SK-N-SH treated with all-trans-retinoic acid at 6 μM for 48 hours (cell line): Measurements from ENCODE around the gene USP54.

Source experiments
- ATAC-seq: fragments of 200-7000 bp; cut with Tn5 transposase; 3 replicates; pipeline ENCODE4 v1.9.1; 2020; ENCODE audit warnings: mild to moderate bottlenecking, moderate library complexity
- CSDC2 ChIP-seq: fragments of 250-450 bp; sonication (Bioruptor Pico); IDR thresholded peaks from 2 replicates; pipeline ENCODE4 v1.5.0; 2020; ENCODE audit warnings: mild to moderate bottlenecking, moderate library complexity
- ESRRG ChIP-seq: fragments of 250-450 bp; sonication (Bioruptor Pico); IDR thresholded peaks from 2 replicates; pipeline ENCODE4 v1.6.1; 2021; ENCODE audit warnings: mild to moderate bottlenecking
- GLIS3 ChIP-seq: fragments of 250-450 bp; sonication (Bioruptor Pico); IDR thresholded peaks from 2 replicates; pipeline ENCODE4 v1.5.0; 2020; ENCODE audit warnings: mild to moderate bottlenecking, moderate library complexity
- ISL1 ChIP-seq: fragments of 250-450 bp; sonication (Bioruptor Pico); IDR thresholded peaks from 2 replicates; pipeline ENCODE4 v2.1.2; 2022; ENCODE audit warnings: mild to moderate bottlenecking, moderate library complexity
- OSR1 ChIP-seq: fragments of 250-450 bp; sonication (Bioruptor Pico); IDR thresholded peaks from 2 replicates; pipeline ENCODE4 v1.8.0; 2022; ENCODE audit warnings: moderate library complexity, mild to moderate bottlenecking, inconsistent platforms
- PATZ1 ChIP-seq: fragments of 250-450 bp; sonication (Bioruptor Pico); IDR thresholded peaks from 2 replicates; pipeline ENCODE4 v1.8.0; 2020; ENCODE audit warnings: mild to moderate bottlenecking, moderate library complexity, borderline replicate concordance
- POU6F1 ChIP-seq: fragments of 250-450 bp; sonication (Bioruptor Pico); IDR thresholded peaks from 2 replicates; pipeline ENCODE4 v1.8.0; 2021; ENCODE audit warnings: low read depth, mild to moderate bottlenecking, moderate library complexity, borderline replicate concordance
- PPARA ChIP-seq: fragments of 250-450 bp; sonication (Bioruptor Pico); IDR thresholded peaks from 2 replicates; pipeline ENCODE4 v1.5.0; 2020; ENCODE audit warnings: mild to moderate bottlenecking, borderline replicate concordance
- RARB ChIP-seq: fragments of 250-450 bp; sonication (Bioruptor Pico); IDR thresholded peaks from 2 replicates; pipeline ENCODE4 v1.8.0; 2021; ENCODE audit warnings: mild to moderate bottlenecking, moderate library complexity
- SNAI2 ChIP-seq: fragments of 250-450 bp; sonication (Bioruptor Pico); IDR thresholded peaks from 2 replicates; pipeline ENCODE4 v1.5.0; 2020; ENCODE audit warnings: mild to moderate bottlenecking, moderate library complexity
- TOX ChIP-seq: fragments of 250-450 bp; sonication (Bioruptor Pico); IDR thresholded peaks from 2 replicates; pipeline ENCODE4 v1.8.0; 2021; ENCODE audit warnings: mild to moderate bottlenecking, moderate library complexity, borderline replicate concordance
- TSHZ2 ChIP-seq: fragments of 250-450 bp; sonication (Bioruptor Pico); IDR thresholded peaks from 2 replicates; pipeline ENCODE4 v1.5.0; 2020; ENCODE audit warnings: mild to moderate bottlenecking, moderate library complexity
- ZFP3 ChIP-seq: fragments of 250-450 bp; sonication (Bioruptor Pico); IDR thresholded peaks from 2 replicates; pipeline ENCODE4 v1.5.0; 2020; ENCODE audit warnings: mild to moderate bottlenecking, moderate library complexity
- ZFP30 ChIP-seq: fragments of 450-650 bp; formaldehyde crosslinking; IDR thresholded peaks from 2 replicates; pipeline ENCODE4 v1.5.0; 2022; ENCODE audit warnings: mild to moderate bottlenecking, moderate library complexity
- ZNF565 ChIP-seq: fragments of 450-650 bp; formaldehyde crosslinking; conservative IDR thresholded peaks from 2 replicates; pipeline ENCODE4 v1.5.0; 2020; ENCODE audit warnings: low read depth, mild to moderate bottlenecking, moderate library complexity
- ZNF70 ChIP-seq: fragments of 450-650 bp; formaldehyde crosslinking; IDR thresholded peaks from 2 replicates; pipeline ENCODE4 v1.5.0; 2020; ENCODE audit warnings: mild to moderate bottlenecking, moderate library complexity
- ZNF8 ChIP-seq: fragments of 450-650 bp; formaldehyde crosslinking; IDR thresholded peaks from 2 replicates; pipeline ENCODE4 v1.5.0; 2020; ENCODE audit warnings: mild to moderate bottlenecking, moderate library complexity
- TF ChIP-seq, protein P1 (sequence below): fragments of 250-450 bp; sonication (Bioruptor Pico); IDR thresholded peaks from 2 replicates; pipeline ENCODE4 v1.5.1; 2021; ENCODE audit warnings: mild to moderate bottlenecking, moderate library complexity

The USP54 gene

DNA sequence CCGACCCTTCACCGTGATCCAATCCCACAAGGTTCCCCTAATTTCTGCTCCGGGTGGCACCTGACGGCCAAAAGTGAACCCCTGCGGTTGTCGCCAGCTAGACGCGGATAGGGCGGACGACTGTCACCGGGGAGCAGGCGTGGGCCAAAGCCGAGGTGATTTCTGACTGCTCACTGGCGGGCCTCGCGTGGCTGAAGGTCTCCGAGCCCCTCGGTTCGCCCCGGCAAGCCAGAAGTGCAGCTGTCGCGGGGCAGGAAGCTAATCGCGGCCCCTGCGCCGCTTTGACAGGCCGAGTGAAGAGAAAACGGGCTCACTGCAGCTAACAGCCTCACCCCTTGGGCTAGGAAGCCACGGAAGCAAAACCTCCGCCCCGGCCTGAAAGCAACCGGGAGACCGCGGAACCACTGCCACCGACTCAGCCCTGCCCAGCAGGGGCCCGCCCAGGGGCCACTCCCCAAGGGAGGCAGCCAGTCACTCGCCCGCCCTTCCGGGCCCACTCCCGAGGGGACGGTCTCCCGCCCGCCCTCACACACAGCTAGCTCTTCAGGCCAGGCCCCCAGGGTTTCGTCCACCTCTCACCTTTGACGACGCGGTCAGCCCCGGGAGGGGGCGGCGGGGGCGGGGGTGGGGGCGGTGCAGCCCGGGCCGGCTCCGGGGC, 95.8 kb downstream of the USP54 start:
- peak; percentile 94 for ATAC-seq
- TF ChIP-seq OSR1 (no peak), ESRRG (CRISPR knock-in tag) (no peak), ZNF8 (CRISPR knock-in tag) (no peak)
- TF ChIP-seq, all 23 proteins: peak for 0

DNA sequence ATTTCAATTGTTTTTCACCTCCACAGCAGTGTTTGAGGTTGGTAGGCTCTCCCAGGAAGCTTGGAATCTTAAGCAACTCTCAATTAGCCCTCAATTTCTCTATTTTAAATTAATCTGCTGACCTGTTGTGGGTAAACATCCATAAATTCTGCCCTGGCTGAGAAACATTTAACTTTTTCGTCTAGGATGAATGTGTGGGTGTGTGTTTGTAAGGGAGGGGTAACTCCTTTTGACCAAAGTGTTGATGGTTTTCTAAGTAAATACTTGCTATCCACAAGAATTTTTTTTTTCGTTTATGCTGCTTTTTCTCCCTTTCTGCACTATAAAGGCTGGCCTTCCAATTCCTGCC, 96.3 kb downstream of the USP54 start:
- TF ChIP-seq PATZ1 (CRISPR knock-in tag), result no peak
- TF ChIP-seq SNAI2 (CRISPR knock-in tag), result no peak
- TF ChIP-seq ESRRG (CRISPR knock-in tag), result no peak
- no peak for TF ChIP-seq ZFP3 (CRISPR knock-in tag)
- 0 out of 2 replicates have a peak, but pooled peaks have one; percentile 6 for TF ChIP-seq ZNF8 (CRISPR knock-in tag)
- no peak for TF ChIP-seq CSDC2 (CRISPR knock-in tag)
- TF ChIP-seq PPARA (CRISPR knock-in tag), result no peak
- no peak for ATAC-seq

- ATAC-seq, result no peak
- TF ChIP-seq ZNF8 (CRISPR knock-in tag) (no peak), PATZ1 (CRISPR knock-in tag) (no peak), TOX (no peak), ZNF70 (no peak), POU6F1 (CRISPR knock-in tag) (no peak)
- TF ChIP-seq, protein P1, sequence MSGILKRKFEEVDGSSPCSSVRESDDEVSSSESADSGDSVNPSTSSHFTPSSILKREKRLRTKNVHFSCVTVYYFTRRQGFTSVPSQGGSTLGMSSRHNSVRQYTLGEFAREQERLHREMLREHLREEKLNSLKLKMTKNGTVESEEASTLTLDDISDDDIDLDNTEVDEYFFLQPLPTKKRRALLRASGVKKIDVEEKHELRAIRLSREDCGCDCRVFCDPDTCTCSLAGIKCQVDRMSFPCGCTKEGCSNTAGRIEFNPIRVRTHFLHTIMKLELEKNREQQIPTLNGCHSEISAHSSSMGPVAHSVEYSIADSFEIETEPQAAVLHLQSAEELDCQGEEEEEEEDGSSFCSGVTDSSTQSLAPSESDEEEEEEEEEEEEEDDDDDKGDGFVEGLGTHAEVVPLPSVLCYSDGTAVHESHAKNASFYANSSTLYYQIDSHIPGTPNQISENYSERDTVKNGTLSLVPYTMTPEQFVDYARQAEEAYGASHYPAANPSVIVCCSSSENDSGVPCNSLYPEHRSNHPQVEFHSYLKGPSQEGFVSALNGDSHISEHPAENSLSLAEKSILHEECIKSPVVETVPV (CRISPR knock-in tag), result no peak
These were observed 96.9 kb downstream of the USP54 start for GRCh38 chr10:73494213-73494612.

GRCh38 chr10:73493781-73494180, 97.4 kb downstream of the USP54 start:
- ATAC-seq, result peak; percentile 7; the same call in 2 of the 3 replicates
- TF ChIP-seq ZNF8 (CRISPR knock-in tag), result no peak
- peak; percentile 30 for TF ChIP-seq ISL1 (CRISPR knock-in tag)

DNA sequence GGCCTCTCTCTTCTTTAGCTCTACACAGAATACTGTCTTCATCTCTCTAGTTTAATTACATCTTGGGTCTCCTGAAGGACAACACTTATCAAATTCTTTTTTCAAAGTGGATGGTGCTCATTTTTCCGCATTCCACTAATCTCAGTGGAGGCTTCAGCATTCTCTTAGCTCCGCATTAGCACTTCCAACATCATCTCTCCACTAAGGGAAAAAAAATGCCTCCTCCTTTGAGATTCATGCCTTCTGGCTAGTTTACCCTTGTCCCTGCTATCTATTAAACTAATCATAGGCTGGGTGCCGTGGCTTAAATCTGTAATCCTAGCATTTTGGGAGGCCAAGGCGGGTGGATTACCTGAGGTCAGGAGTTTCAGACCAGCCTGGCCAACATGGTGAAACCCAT, 104.5 kb downstream of the USP54 start:
- ATAC-seq, result no peak
- TF ChIP-seq ZFP30 (CRISPR knock-in tag) (no peak), POU6F1 (CRISPR knock-in tag) (no peak), ZFP3 (CRISPR knock-in tag) (no peak), ESRRG (CRISPR knock-in tag) (no peak), GLIS3 (CRISPR knock-in tag) (no peak), TSHZ2 (no peak), ZNF565 (no peak), RARB (no peak), CSDC2 (CRISPR knock-in tag) (no peak), PATZ1 (CRISPR knock-in tag) (no peak), ZNF70 (no peak)
- TF ChIP-seq, protein P1 (CRISPR knock-in tag), result no peak
